Measurements from ENCODE around the gene PHLPP1. TPM values are rescaled to one million over a fixed set of nuclear protein-coding genes. Genes with fewer than 3 reads are reported as not detected.
"Not testable (repeated sequence)": the region's sequence is repeated elsewhere in the genome, so short reads cannot be mapped to it uniquely, and the experiment has no call there.

Gene PHLPP1
- total RNA-seq, 1 experiment from 2014 or later, result 14.1 TPM

DNA sequence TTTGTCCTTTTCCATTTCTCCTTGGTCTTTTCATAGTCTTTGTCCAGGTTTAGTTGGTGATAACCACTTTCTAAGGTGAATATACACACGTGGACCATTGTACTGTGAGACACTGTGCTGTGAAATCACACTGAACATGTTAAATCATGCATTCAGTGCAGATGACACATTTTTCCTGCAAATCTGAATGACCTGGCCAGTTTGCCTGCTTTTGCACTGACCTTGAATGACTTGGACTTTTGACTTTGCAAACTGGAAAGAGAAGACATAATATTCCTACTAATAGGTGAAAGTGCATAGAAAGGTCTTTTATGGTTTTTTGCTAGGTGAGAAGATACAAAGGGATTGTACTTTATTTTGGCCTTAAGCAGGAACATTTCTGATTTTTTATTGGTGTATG lies 21.7 kb upstream of the PHLPP1 start:
- no peaks in the 10 kb centered on the region for H4K20me1 ChIP-seq (ENCODE audit: low read length)
- no peak overlapping the region for H2AFZ ChIP-seq (ENCODE audit: low read length)

DNA sequence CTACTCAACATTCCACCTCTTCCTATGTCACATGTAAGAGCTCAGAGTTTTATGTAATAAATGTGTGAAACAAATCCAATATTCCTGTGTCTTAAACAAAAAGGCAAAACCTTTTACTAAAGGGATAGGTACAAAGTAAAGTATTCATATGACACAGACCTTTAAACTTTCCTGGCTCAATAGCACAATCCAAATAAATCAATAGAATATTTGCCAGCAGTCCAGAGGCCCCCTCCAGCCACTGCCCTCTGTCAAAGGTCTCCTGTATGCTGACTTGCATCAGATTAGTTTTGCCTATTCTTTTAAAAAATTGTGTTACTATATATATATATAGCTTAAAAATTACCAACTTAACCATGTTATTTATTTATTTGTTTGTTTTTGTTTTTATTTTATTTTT lies 17.7 kb upstream of the PHLPP1 start:
- DNase-seq (no peak), ATAC-seq (no peak)
- POLR2A ChIA-PET (ENCODE audit: unreplicated experiment), result interaction anchor here (0.5 kb wide), 1 partner anchor 497 kb away, joined by 3 read pairs; no protein-coding TSS in a partner anchor
- no peaks in the 10 kb centered on the region for H3K9me3 ChIP-seq (ENCODE audit: low read length)
- no peaks in the 10 kb centered on the region for H3K79me2 ChIP-seq (ENCODE audit: low read length)
- BruUV-seq (replicated peaks), result no TSS peak
- no peaks in the 10 kb centered on the region for H4K20me1 ChIP-seq (ENCODE audit: low read length)
- intact Hi-C loops (cut with micrococcal nuclease), result no loop called here
- no peak overlapping the region for H3K4me3 ChIP-seq (ENCODE audit: low read length)
- H3K36me3 ChIP-seq (ENCODE audit: low read depth, low read length), result no peaks in the 10 kb centered on the region
- CTCF ChIA-PET, result no interaction called here
- no peaks in the 10 kb centered on the region for H3F3A ChIP-seq (ENCODE audit: low read length, unreplicated experiment)
- H3K27ac ChIP-seq (ENCODE audit: low read length), result no peak overlapping the region
- no peaks in the 10 kb centered on the region for H3K27me3 ChIP-seq (ENCODE audit: low read length)
- no peak overlapping the region for H3K9ac ChIP-seq (ENCODE audit: low read length)
- no peak for TF ChIP-seq EZH2phosphoT487 (IDR thresholded peaks at IDR 0.05; ENCODE audit: borderline replicate concordance, low read length)
- H3K4me2 ChIP-seq (ENCODE audit: low read length), result no peak overlapping the region
- H3K9me2 ChIP-seq (replicated peaks; ENCODE audit: low read length), result no peaks in the 10 kb centered on the region
- no peaks in the 10 kb centered on the region for H3K4me1 ChIP-seq (ENCODE audit: insufficient read depth, low read length)
- H2AFZ ChIP-seq (ENCODE audit: low read length), result no peak overlapping the region

More for the DNA sequence above, 21.7 kb upstream of the PHLPP1 start:
- H3K9me2 ChIP-seq (replicated peaks; ENCODE audit: low read length), result no peaks in the 10 kb centered on the region
- no peaks in the 10 kb centered on the region for H3K4me1 ChIP-seq (ENCODE audit: insufficient read depth, low read length)
- no peak overlapping the region for H3K9ac ChIP-seq (ENCODE audit: low read length)
- 0 out of 2 replicates have a peak, but pooled peaks cover 6% of the 10 kb centered on the region for H3K9me3 ChIP-seq (ENCODE audit: low read length)
- no peak overlapping the region for H3K4me3 ChIP-seq (ENCODE audit: low read length)
- intact Hi-C loops (cut with micrococcal nuclease), result no loop called here
- no peaks in the 10 kb centered on the region for H3F3A ChIP-seq (ENCODE audit: low read length, unreplicated experiment)
- ChIA-PET CTCF (no interaction called here), POLR2A (ENCODE audit: unreplicated experiment) (no interaction called here)
- TF ChIP-seq EZH2 (IDR thresholded peaks at IDR 0.05; ENCODE audit: low read length, unreplicated experiment) (no peak), EZH2phosphoT487 (IDR thresholded peaks at IDR 0.05; ENCODE audit: borderline replicate concordance, low read length) (no peak), CTCF (conservative IDR thresholded peaks at IDR 0.05; ENCODE audit: low read depth, low read length) (no peak)
- BruUV-seq (replicated peaks), result no TSS peak
- H3K27me3 ChIP-seq (ENCODE audit: low read length), result no peaks in the 10 kb centered on the region
- H3K36me3 ChIP-seq (ENCODE audit: low read depth, low read length), result no peaks in the 10 kb centered on the region
- H3K27ac ChIP-seq (ENCODE audit: low read length), result no peak overlapping the region
- no peak for ATAC-seq
- H3K4me2 ChIP-seq (ENCODE audit: low read length), result no peak overlapping the region
- DNase-seq, result no peak
- no peaks in the 10 kb centered on the region for H3K79me2 ChIP-seq (ENCODE audit: low read length)

DNA sequence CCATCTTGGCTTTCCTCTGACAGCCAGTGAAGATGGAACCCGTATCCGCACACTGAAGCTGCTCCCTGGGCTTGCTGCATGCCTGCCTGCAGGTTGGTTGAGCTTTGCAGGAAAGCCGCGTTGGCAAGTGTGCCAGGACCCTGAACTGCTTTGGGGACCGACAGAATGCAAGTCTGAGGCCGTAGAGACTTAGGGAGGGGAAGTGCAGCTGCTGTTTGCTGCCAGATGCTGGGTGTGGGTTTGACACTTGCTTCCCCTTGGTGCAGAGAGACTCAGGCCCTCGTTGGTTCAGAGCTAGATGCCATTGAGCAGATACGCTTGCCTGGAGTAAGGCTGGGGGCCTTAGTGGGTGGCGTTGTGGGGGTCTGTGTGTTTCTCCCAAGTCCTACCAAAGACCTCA lies 13.1 kb upstream of the PHLPP1 start:
- Histone ChIP-seq H3K4me1 (ENCODE audit: insufficient read depth, low read length) (no peaks in the 10 kb centered on the region), H2AFZ (ENCODE audit: low read length) (no peak overlapping the region), H3K4me2 (ENCODE audit: low read length) (no peak overlapping the region), H3K27me3 (ENCODE audit: low read length) (no peaks in the 10 kb centered on the region), H4K20me1 (ENCODE audit: low read length) (no peaks in the 10 kb centered on the region), H3K36me3 (ENCODE audit: low read depth, low read length) (no peaks in the 10 kb centered on the region), H3K9me3 (ENCODE audit: low read length) (no peaks in the 10 kb centered on the region), H3K27ac (ENCODE audit: low read length) (no peak overlapping the region), H3K9ac (ENCODE audit: low read length) (no peak overlapping the region), H3K79me2 (ENCODE audit: low read length) (no peaks in the 10 kb centered on the region), H3K4me3 (ENCODE audit: low read length) (no peak overlapping the region), H3F3A (ENCODE audit: low read length, unreplicated experiment) (no peaks in the 10 kb centered on the region), H3K9me2 (replicated peaks; ENCODE audit: low read length) (no peaks in the 10 kb centered on the region)
- no peak for ATAC-seq
- DNase-seq, result no peak
- no TSS peak for BruUV-seq (replicated peaks)
- no peak for TF ChIP-seq CTCF (conservative IDR thresholded peaks at IDR 0.05; ENCODE audit: low read depth, low read length)
- no peak for TF ChIP-seq EZH2 (IDR thresholded peaks at IDR 0.05; ENCODE audit: low read length, unreplicated experiment)
- TF ChIP-seq EZH2phosphoT487 (IDR thresholded peaks at IDR 0.05; ENCODE audit: borderline replicate concordance, low read length), result no peak
- intact Hi-C loops (cut with micrococcal nuclease), result no loop called here
- ChIA-PET CTCF (no interaction called here), POLR2A (ENCODE audit: unreplicated experiment) (no interaction called here)

GRCh38 chr18:62706879-62707278 lies 8.5 kb upstream of the PHLPP1 start:
- H3K79me2 ChIP-seq (ENCODE audit: low read length); CTCF ChIA-PET; H3F3A ChIP-seq (ENCODE audit: low read length, unreplicated experiment); H3K9ac ChIP-seq (ENCODE audit: low read length); H3K27me3 ChIP-seq (ENCODE audit: low read length); POLR2A ChIA-PET (ENCODE audit: unreplicated experiment); H3K27ac ChIP-seq (ENCODE audit: low read length); H3K4me1 ChIP-seq (ENCODE audit: insufficient read depth, low read length); intact Hi-C loops (cut with micrococcal nuclease); H2AFZ ChIP-seq (ENCODE audit: low read length); H3K9me3 ChIP-seq (ENCODE audit: low read length); H3K9me2 ChIP-seq (replicated peaks; ENCODE audit: low read length); BruUV-seq (replicated peaks); H3K4me2 ChIP-seq (ENCODE audit: low read length); ATAC-seq; DNase-seq; H3K36me3 ChIP-seq (ENCODE audit: low read depth, low read length); H4K20me1 ChIP-seq (ENCODE audit: low read length); H3K4me3 ChIP-seq (ENCODE audit: low read length): not testable (repeated sequence)

GRCh38 chr18:62709908-62710307 lies 5.4 kb upstream of the PHLPP1 start:
- H3K79me2 ChIP-seq (ENCODE audit: low read length); H3K27ac ChIP-seq (ENCODE audit: low read length); H2AFZ ChIP-seq (ENCODE audit: low read length); H3K36me3 ChIP-seq (ENCODE audit: low read depth, low read length); H3F3A ChIP-seq (ENCODE audit: low read length, unreplicated experiment); H3K4me3 ChIP-seq (ENCODE audit: low read length); BruUV-seq (replicated peaks); H3K4me2 ChIP-seq (ENCODE audit: low read length); H3K9me2 ChIP-seq (replicated peaks; ENCODE audit: low read length); H3K27me3 ChIP-seq (ENCODE audit: low read length); H4K20me1 ChIP-seq (ENCODE audit: low read length); H3K9me3 ChIP-seq (ENCODE audit: low read length); DNase-seq; H3K9ac ChIP-seq (ENCODE audit: low read length); ATAC-seq: not testable (repeated sequence)
- H3K4me1 ChIP-seq (ENCODE audit: insufficient read depth, low read length), result peaks cover 19% of the 10 kb centered on the region
- ChIA-PET POLR2A (ENCODE audit: unreplicated experiment) (interaction anchor here (0.6 to 0.8 kb wide), 2 partner anchors 116 to 461 kb away, joined by 3 to 6 read pairs; no protein-coding TSS in a partner anchor), CTCF (interaction anchor here (1.0 kb wide), 1 partner anchor 248 kb away, joined by 6 read pairs; no protein-coding TSS in a partner anchor)
- intact Hi-C loops (cut with micrococcal nuclease), result loop anchor here (5.0 kb wide), 1 partner anchor 73 kb away; no protein-coding TSS in a partner anchor

Data from PC-3 (cell line).